M059J (cell line): ENCODE results near the gene DHRS7. TPM values are rescaled to one million over a fixed set of nuclear protein-coding genes. Genes with fewer than 3 reads are reported as not detected.

ENCODE experiments used
- DNase-seq: peaks from one replicate; pipeline ENCODE4 v3.0.0-alpha.2; 2012; ENCODE audit warnings: low read depth
- total RNA-seq: library from RNA; depleted of rRNA; stranded (reverse); fragments of >200 nt; shearing (Covaris generic); gene quantifications from 2 replicates; pipeline ENCODE4 v1.2.3, GENCODE V29; 2014; rRNA removed

DHRS7 gene, protein sequence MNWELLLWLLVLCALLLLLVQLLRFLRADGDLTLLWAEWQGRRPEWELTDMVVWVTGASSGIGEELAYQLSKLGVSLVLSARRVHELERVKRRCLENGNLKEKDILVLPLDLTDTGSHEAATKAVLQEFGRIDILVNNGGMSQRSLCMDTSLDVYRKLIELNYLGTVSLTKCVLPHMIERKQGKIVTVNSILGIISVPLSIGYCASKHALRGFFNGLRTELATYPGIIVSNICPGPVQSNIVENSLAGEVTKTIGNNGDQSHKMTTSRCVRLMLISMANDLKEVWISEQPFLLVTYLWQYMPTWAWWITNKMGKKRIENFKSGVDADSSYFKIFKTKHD
- 55.0 and 58.6 TPM in 2 replicates for total RNA-seq

DNA sequence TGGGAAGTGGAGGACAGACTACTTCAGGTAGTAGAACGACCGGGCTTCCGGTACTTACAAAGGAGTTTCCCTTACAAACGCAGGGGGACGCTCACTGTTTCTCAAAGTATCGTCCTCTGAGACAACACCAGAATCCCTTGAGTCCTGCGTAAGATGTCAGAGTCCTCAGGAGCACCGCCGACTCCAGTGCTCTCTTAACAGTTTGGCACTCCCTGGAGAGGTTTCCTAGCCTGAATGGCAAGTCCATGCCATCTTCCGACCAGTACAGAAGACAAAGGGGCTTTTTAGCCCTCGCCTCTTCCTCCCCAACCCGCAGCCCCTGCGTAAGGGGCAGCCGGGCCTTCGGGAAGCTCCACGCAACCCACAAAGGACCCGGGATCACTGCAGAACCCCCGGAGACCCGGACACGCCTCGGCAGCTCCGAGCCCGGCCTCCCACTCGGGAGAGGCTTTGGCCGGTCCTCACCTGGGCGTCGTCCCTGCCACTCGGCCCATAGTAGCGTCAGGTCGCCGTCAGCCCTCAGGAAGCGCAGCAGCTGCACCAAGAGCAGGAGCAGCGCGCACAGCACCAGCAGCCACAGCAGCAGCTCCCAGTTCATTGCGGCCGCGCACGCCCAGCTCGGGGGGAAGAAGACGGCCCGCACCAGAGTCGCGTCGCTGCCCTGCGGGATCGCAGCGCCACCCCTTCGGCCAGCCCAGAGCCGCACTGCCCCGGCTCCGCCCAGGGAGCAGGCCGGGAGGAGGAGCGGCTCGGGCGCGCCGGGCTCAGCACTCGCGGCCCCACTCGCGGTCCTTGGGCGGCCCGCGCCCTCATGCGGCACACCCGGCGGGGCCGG, at the start of gene DHRS7:
Gene DHRS7 (minus strand): TSS at position 687 of the 835 bp plus-strand sequence. CDS start 89 bp downstream, at position 598.
- DNase-seq, result peak; percentile 78

GRCh38 chr14:60214415-60215126, 49.4 kb upstream of the DHRS7 start:
- no peak for DNase-seq

GRCh38 chr14:60214003-60214402, 48.8 kb upstream of the DHRS7 start:
- no peak for DNase-seq

- no peak for DNase-seq
These were observed 47.5 kb upstream of the DHRS7 start for GRCh38 chr14:60212503-60213371.

DNA sequence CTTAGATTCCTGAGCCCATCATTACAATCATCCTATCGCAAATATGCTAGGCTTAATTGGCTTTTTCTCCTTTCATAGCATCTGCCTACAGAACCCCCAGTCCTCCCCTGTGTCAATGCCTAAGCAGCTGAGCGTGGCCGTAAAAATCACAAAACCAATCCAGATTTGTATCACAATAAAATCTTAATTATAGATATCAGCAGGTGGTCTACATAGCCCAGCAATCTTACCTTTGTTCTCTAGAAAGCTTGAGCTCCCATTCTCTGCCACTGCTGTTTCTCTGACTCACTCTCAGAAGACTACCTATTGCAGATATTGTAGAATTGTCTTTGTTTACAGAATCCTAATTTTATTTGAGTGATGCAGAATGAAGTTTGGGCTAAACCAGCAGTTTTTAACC, 46.0 kb upstream of the DHRS7 start:
- DNase-seq, result no peak

- DNase-seq, result no peak
These were observed 45.5 kb upstream of the DHRS7 start for GRCh38 chr14:60210703-60211102.

DNA sequence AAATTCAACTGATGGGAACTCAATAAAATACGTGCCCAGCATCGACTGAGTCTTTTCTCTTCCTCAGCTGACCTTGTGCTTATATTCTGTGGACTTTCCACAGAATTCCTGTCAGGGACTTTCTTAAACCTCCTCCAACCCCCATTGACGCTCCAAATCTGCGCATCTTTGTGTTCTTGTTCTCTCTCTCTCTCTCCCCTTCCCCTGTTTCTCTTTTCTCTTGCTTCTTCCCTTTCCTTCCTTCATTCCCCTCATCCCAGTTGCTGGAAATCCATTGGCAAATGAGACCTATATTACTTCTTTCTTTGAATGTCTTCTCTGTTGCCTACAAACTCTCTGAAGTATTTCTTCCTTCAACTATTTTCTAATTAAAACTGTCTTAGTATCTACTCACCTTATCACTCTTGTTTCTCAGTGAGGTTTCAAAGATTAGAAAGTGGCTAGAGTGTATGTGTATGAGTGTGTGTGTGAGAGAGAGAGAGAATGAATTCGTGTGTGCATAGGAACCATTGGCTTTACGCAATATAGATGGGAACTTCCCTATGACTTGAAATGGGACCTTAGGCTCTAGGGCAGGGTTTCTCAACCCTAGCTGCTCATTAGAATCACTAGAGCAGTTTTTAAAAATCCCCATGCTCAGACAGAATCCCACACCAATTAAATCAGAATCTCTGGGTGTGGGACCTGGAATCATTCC, 41.8 kb upstream of the DHRS7 start:
- no peak for DNase-seq

- no peak for DNase-seq
These were observed 41.1 kb upstream of the DHRS7 start for GRCh38 chr14:60206249-60206670.

GRCh38 chr14:60204843-60205774, 39.9 kb upstream of the DHRS7 start:
- no peak for DNase-seq

DNA sequence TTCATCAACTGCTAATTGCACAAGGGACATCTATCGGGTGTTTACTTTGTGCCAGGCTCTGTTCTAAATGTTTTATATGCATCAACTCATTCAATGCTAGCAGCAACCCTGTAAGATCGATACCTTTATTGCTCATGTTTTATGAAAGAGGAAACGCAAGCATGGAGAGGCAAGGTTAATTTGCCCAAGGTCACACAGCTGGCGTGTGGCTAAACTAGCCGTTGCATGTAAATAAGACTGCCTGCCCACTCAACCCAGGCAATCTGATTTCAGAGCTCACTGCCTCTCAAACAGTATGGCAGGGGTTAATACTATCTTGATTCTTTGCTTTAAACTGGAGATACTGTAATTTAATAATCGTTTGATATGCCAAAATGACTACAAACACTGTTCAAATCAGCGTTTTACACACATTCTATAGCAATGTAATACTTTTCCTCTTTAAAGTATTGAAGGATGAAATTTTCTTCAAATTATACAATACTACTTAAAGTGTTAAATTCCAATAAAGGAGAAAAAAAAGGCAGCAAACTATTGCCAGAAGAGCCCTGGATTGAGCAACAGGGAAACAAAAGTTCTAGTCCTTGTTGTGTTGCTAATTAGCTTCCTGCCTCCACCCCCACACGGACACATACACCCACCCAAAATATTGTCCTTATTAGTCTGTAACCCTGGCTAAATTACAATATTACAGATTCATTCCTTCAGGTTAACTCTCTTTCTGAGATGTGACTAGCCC, 39.1 kb upstream of the DHRS7 start:
- no peak for DNase-seq

- no peak for DNase-seq
These were observed 34.1 kb upstream of the DHRS7 start for GRCh38 chr14:60199321-60199720.

DNA sequence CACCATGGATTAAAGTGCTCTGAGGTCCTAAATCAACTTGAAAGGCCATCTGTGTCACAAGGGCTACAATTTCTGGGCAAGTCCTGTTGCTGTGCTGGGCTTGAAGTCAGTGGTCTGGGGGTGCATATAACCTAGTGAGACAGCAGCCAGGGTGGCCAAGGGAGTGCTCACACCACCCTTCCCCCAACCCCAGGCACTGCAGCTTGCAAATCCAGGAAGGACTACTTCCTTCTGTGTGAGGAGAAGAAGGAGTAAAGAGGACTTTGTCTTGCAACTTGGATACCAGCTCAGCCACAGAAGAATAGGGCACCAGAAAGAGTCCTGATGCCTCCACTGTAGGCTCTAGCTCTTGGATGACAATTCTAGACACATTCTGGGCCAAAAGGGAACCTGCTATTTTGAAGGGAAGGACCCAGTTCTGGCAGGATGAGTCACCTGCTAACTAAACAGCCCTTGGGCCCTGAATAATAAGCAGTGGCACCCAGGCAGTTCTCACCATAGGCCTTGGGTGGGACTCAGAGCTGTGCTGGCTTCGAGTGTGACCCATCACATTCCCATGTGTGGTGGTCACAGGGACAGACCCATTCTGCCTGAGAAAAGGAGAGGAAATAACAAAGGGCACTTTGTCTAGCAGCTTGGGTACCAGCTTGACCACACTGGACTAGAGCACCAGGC, 32.6 kb upstream of the DHRS7 start:
- DNase-seq, result peak; percentile 63

DNA sequence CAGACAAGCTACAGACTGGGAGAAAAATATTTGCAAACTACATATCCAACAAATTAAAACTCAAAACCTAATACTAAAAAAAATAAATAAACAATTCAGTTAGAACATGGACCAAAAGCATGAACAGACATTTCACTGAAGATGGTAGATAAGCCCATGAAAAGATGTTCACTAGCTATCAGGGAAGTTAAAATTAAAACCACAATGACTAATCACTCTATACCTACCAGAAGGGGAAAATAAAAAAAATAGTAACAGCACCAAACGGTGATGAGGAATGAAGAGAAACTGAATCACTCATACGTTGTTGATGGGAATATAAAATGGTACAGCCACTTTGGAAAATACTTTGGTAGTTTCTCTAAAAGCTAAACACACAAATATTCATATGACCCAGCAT, 31.1 kb upstream of the DHRS7 start:
- DNase-seq, result peak; percentile 44

DNA sequence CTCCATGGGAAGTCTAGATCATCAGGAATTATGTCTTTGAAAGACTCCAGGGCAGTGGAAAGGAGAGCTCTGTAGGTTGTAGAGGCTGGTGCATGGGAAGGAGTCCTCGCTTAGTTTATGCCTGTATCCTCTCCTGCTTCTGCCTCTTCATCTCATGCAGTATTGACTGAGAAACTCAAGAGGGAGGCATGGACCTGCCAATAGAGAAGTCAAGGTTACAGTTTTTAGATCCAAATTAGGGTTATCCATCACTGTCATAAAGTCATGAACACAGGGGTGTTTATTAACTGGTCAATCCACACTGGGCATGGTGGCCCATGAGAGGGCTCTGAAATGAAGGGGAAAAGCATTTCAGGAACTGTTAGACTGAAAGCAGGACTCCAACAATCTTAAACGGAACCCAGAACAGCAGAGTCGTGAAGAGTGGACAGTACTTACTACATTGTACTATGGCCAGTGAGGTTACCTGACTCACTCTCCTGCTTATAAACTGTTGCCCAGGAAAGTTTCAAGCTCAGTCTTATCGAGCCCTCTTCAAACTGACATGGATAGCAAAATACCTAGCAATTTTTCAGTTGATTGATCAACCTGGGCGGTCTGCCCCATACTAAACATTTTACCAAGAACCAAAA, 30.1 kb upstream of the DHRS7 start:
- no peak for DNase-seq

GRCh38 chr14:60189923-60190840, 25.0 kb upstream of the DHRS7 start:
- no peak for DNase-seq

GRCh38 chr14:60188696-60189095, 23.5 kb upstream of the DHRS7 start:
- no peak for DNase-seq

DNA sequence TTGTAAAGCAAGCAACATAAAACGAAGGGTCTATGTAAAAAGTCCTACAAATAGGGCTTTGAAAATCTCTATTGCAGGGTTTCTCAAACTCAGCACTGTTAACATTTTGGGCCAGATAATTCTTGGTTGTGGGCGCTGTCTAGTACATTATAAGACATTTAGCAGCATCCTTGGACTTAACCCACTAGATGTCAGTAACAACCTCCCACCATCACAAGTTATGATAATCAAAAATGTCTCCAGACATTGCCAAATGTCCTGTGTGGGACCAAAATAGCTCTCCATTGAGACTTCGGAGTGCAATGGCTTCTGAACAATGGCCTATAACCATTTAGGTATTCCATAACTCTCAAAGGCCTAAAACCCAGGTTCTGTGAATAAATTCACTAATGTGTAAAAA, 22.9 kb upstream of the DHRS7 start:
- DNase-seq, result peak; percentile 10
